SK-N-SH (cell line): ENCODE results near the gene CNTNAP2. TPM values are rescaled to one million over a fixed set of nuclear protein-coding genes. Genes with fewer than 3 reads are reported as not detected.

ENCODE experiments used
- CTCF ChIA-PET: fragments of 300-600, 350-600 bp; formaldehyde crosslinking; extraction: SDS; loops from one replicate; lab custom pipeline; 2021; lab: Yijun Ruan, JAX
- POLR2A ChIA-PET: fragments of 350-600 bp; sonication (Branson Sonifier 250); formaldehyde crosslinking; extraction: SDS; loops from one replicate; lab custom pipeline; 2020; ENCODE audit warnings: antibody characterized with exemption, inconsistent platforms; lab: Yijun Ruan, JAX
- DNase-seq: peaks from one replicate; pipeline ENCODE4 v3.0.0; 2012
- H2AFZ ChIP-seq: fragments of 200-600 bp; sonication (generic); 2 replicates; pipeline ENCODE4 v1.8.1; 2016; ENCODE audit warnings: antibody characterized with exemption, mild to moderate bottlenecking, low read depth
- H3F3A ChIP-seq: fragments of 200-600 bp; sonication (generic); replicated peaks from 2 replicates; pipeline ENCODE3; 2016; ENCODE audit warnings: antibody characterized with exemption, mild to moderate bottlenecking; ENCODE audit not compliant: insufficient read depth
- H3K27ac ChIP-seq, 2 experiments: fragments of 200-500 bp in 1 of 2; fragments of 200-600 bp in 1 of 2; sonication (Bioruptor generic) in 1 of 2; sonication (generic), shearing (Covaris generic) in 1 of 2; 2 replicates each; pipeline versions ENCODE4 v1.5.1 to v1.6.1; 2014 to 2016; ENCODE audit warnings: low read depth in 2 of 2, inconsistent platforms in 1 of 2, low read length in 1 of 2, mild to moderate bottlenecking in 1 of 2, mixed read lengths in 1 of 2
- H3K27me3 ChIP-seq: fragments of 200-600 bp; sonication (generic), shearing (Covaris generic); 2 replicates; pipeline ENCODE4 v1.6.1; 2016; ENCODE audit warnings: mixed run types; ENCODE audit not compliant: insufficient read depth
- H3K36me3 ChIP-seq, 2 experiments: fragments of 200-500 bp in 1 of 2; fragments of 200-600 bp in 1 of 2; sonication (Bioruptor generic) in 1 of 2; sonication (generic) in 1 of 2; replicated peaks in 1 of 2; 2 replicates each; pipeline versions ENCODE3 to v1.5.1; 2014 to 2016; ENCODE audit warnings: low read length in 1 of 2, mild to moderate bottlenecking in 1 of 2; ENCODE audit not compliant: insufficient read depth in 2 of 2, control insufficient read depth in 1 of 2
- H3K4me1 ChIP-seq, 2 experiments: fragments of 200-500 bp in 1 of 2; fragments of 200-600 bp in 1 of 2; sonication (Bioruptor generic) in 1 of 2; sonication (generic), shearing (Covaris generic) in 1 of 2; 2 replicates each; pipeline versions ENCODE4 v1.5.1 to v1.6.1; 2014 to 2016; ENCODE audit warnings: low read depth in 1 of 2, low read length in 1 of 2, mixed run types in 1 of 2; ENCODE audit not compliant: insufficient read depth in 2 of 2, control insufficient read depth in 1 of 2
- H3K4me2 ChIP-seq: fragments of 200-600 bp; sonication (generic), shearing (Covaris generic); 2 replicates; pipeline ENCODE4 v1.6.1; 2017; ENCODE audit warnings: mixed run types
- H3K4me3 ChIP-seq, 2 experiments: fragments of 200-500 bp in 1 of 2; fragments of 200-600 bp in 1 of 2; sonication (Bioruptor generic) in 1 of 2; sonication (generic), shearing (Covaris generic) in 1 of 2; 2 replicates each; pipeline versions ENCODE4 v1.5.1 to v1.8.1; 2014 to 2016; ENCODE audit warnings: low read depth in 2 of 2, inconsistent platforms in 1 of 2, low read length in 1 of 2, mild to moderate bottlenecking in 1 of 2, mixed read lengths in 1 of 2, moderate library complexity in 1 of 2
- H3K79me2 ChIP-seq: fragments of 200-600 bp; sonication (generic); 2 replicates; pipeline ENCODE4 v1.8.1; 2017; ENCODE audit warnings: mild to moderate bottlenecking; ENCODE audit not compliant: insufficient read depth
- H3K9ac ChIP-seq: fragments of 200-600 bp; sonication (generic); 2 replicates; pipeline ENCODE4 v1.6.1; 2017; ENCODE audit warnings: mixed run types
- H3K9me2 ChIP-seq: fragments of 200-600 bp; sonication (generic); 2 replicates; pipeline ENCODE4 v1.6.1; 2017; ENCODE audit warnings: mixed run types
- H3K9me3 ChIP-seq: fragments of 200-600 bp; sonication (generic); 2 replicates; pipeline ENCODE4 v1.6.1; 2017; ENCODE audit warnings: mixed run types, mild to moderate bottlenecking, moderate library complexity
- H4K20me1 ChIP-seq: fragments of 200-600 bp; sonication (generic); 2 replicates; pipeline ENCODE4 v1.6.1; 2017; ENCODE audit warnings: mild to moderate bottlenecking, mixed run types; ENCODE audit not compliant: insufficient read depth
- ELF1 ChIP-seq: IDR thresholded peaks from 2 replicates; pipeline ENCODE4 v1.4.0; 2012
- EP300 ChIP-seq, 2 experiments: IDR thresholded peaks; 2 replicates each; pipeline versions ENCODE4 v1.4.0 to v1.6.1; 2012; ENCODE audit warnings: borderline replicate concordance in 1 of 2, low read depth in 1 of 2, low read length in 1 of 2
- FOXJ3 ChIP-seq: sonication (generic); formaldehyde crosslinking; IDR thresholded peaks from 2 replicates; pipeline ENCODE4 v1.5.1; 2020; ENCODE audit warnings: mild to moderate bottlenecking, missing genetic modification reagents
- FOXM1 ChIP-seq: IDR thresholded peaks from 2 replicates; pipeline ENCODE4 v1.4.0; 2012; ENCODE audit warnings: low read depth, mild to moderate bottlenecking
- IRF3 ChIP-seq: fragments of 150-350 bp; IDR thresholded peaks from 2 replicates; pipeline ENCODE4 v1.6.1; 2016; ENCODE audit warnings: mild to moderate bottlenecking, low read depth, low read length
- MAX ChIP-seq: IDR thresholded peaks from 2 replicates; pipeline ENCODE4 v1.4.0; 2012; ENCODE audit warnings: low read depth
- MXI1 ChIP-seq: IDR thresholded peaks from 2 replicates; pipeline ENCODE4 v1.6.1; 2012; ENCODE audit warnings: mild to moderate bottlenecking, low read depth, low read length, improper control_type of control experiment
- NFIC ChIP-seq: IDR thresholded peaks from 2 replicates; pipeline ENCODE4 v1.4.0; 2012; ENCODE audit warnings: borderline replicate concordance
- NRF1 ChIP-seq: IDR thresholded peaks from 2 replicates; pipeline ENCODE4 v1.6.1; 2012; ENCODE audit warnings: low read depth, mild to moderate bottlenecking, low read length
- POLR2AphosphoS5 ChIP-seq: IDR thresholded peaks from 2 replicates; pipeline ENCODE4 v1.6.1; 2012; ENCODE audit warnings: low read depth, low read length
- RFX5 ChIP-seq: IDR thresholded peaks from 2 replicates; pipeline ENCODE4 v1.6.1; 2012; ENCODE audit warnings: mild to moderate bottlenecking, improper control_type of control experiment, low read length
- RXRA ChIP-seq: IDR thresholded peaks from 2 replicates; pipeline ENCODE4 v1.4.0; 2012; ENCODE audit warnings: low read depth, mild to moderate bottlenecking, borderline replicate concordance
- SIN3A ChIP-seq: IDR thresholded peaks from 2 replicates; pipeline ENCODE4 v1.6.1; 2012; ENCODE audit warnings: low read depth, mild to moderate bottlenecking, low read length, moderate library complexity, borderline replicate concordance
- TAF1 ChIP-seq: IDR thresholded peaks from 2 replicates; pipeline ENCODE4 v1.6.1; 2012; ENCODE audit warnings: low read depth, mild to moderate bottlenecking, low read length, moderate library complexity, borderline replicate concordance
- TCF12 ChIP-seq: IDR thresholded peaks from 2 replicates; pipeline ENCODE4 v1.4.0; 2012
- USF2 ChIP-seq: fragments of 150-350 bp; IDR thresholded peaks from 2 replicates; pipeline ENCODE4 v1.6.1; 2017; ENCODE audit warnings: antibody characterized with exemption, low read length, low read depth, borderline replicate concordance
- WGBS: methylation state at CpG from one replicate; pipeline ENCODE4 v1.1.6; 2017; ENCODE audit warnings: low lambda C conversion rate; 5-methylcytosine and 5-hydroxymethylcytosine counted together
- polyA plus RNA-seq, 3 experiments: library from polyadenylated mRNA; depleted of rRNA; stranded (reverse); fragments of >200 nt; gene quantifications; 2 replicates each; pipeline ENCODE4 v1.2.3, GENCODE V29; 2012

CNTNAP2 gene
- polyA plus RNA-seq, 1 of the 3 experiments (the other 2 are of a cell fraction), result 3.4 TPM

DNA sequence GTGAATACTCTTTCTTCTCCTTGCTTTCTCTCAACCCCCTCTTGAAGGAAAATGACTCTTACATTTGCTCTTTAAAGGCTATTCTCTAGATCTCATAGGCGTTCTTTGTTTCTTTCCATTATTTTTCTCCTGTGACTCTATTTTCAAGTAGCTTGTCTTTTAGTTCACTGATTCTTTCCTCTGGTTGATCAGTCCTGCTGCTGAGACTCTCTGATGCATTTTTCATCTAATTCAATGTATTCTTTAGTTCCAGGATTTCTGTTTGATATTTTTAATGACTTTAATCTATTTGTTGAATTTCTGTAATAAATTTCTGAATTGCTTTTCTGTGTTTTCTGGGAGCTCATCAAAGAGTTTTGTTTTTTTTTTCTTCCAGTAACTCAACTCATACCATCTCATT, 397.7 kb downstream of the CNTNAP2 start:
- no peaks in the 10 kb centered on the region for H3K27me3 ChIP-seq
- no peak overlapping the region for H3K27ac ChIP-seq
- no peaks in the 10 kb centered on the region for H3K79me2 ChIP-seq
- H3K9ac ChIP-seq, result no peak overlapping the region
- H3K36me3 ChIP-seq, result peaks cover 0 to 3% of the 10 kb centered on the region in 2 experiments
- no peaks in the 10 kb centered on the region for H4K20me1 ChIP-seq
- no peak overlapping the region for H3K4me2 ChIP-seq
- no peaks in the 10 kb centered on the region for H3K4me1 ChIP-seq
- H3K9me2 ChIP-seq, result no peaks in the 10 kb centered on the region
- no peak overlapping the region for H3K4me3 ChIP-seq
- no peak overlapping the region for H2AFZ ChIP-seq
- no peaks in the 10 kb centered on the region for H3F3A ChIP-seq
- POLR2A ChIA-PET, result no interaction called here
- TF ChIP-seq IRF3 (no peak), RFX5 (no peak), EP300 (IDR thresholded peaks at IDR 0.05; ENCODE audit: borderline replicate concordance in 1 of 2, low read depth in 1 of 2, low read length in 1 of 2) (no peak), NFIC (no peak), POLR2AphosphoS5 (no peak), NRF1 (no peak), MXI1 (no peak), TCF12 (no peak), FOXJ3 (CRISPR knock-in tag) (no peak), MAX (no peak), USF2 (no peak), SIN3A (no peak), TAF1 (no peak), FOXM1 (no peak)
- TF ChIP-seq, all 33 proteins: peak for 0
- peaks cover 10% of the 10 kb centered on the region; the same call in 1 of the 2 replicates for H3K9me3 ChIP-seq
- CTCF ChIA-PET, result interaction anchor here (0.7 to 0.9 kb wide), 2 partner anchors 447 to 891 kb away, joined by 3 to 4 read pairs; no protein-coding TSS in a partner anchor
- DNase-seq, result no peak
- WGBS, result 31% methylated on average over 1 of the region's 1 CpG

GRCh38 chr7:146528581-146528980, 412.0 kb downstream of the CNTNAP2 start:
- no peak for DNase-seq
- H3K4me1 ChIP-seq, result no peaks in the 10 kb centered on the region
- H3F3A ChIP-seq, result no peaks in the 10 kb centered on the region
- WGBS, result 50% methylated on average over 2 of the region's 2 CpGs
- no peaks in the 10 kb centered on the region for H3K27me3 ChIP-seq
- ChIA-PET CTCF (interaction anchor here (0.9 kb wide), 1 partner anchor 200 kb away, joined by 3 read pairs; no protein-coding TSS in a partner anchor), POLR2A (no interaction called here)
- H3K9ac ChIP-seq, result no peak overlapping the region
- no peak for TF ChIP-seq NFIC
- no peak for TF ChIP-seq RXRA
- TF ChIP-seq ELF1, result no peak
- TF ChIP-seq MXI1, result no peak
- no peaks in the 10 kb centered on the region for H3K36me3 ChIP-seq
- no peak overlapping the region for H3K4me2 ChIP-seq
- H3K4me3 ChIP-seq, result no peak overlapping the region
- no peaks in the 10 kb centered on the region for H3K79me2 ChIP-seq
- no peaks in the 10 kb centered on the region for H3K9me2 ChIP-seq
- no peaks in the 10 kb centered on the region for H4K20me1 ChIP-seq
- H2AFZ ChIP-seq, result no peak overlapping the region
- no peaks in the 10 kb centered on the region for H3K9me3 ChIP-seq
- H3K27ac ChIP-seq, result no peak overlapping the region
